Peyer's patch (tissue), 4 donors: Measurements from ENCODE around the gene PSMB5.

ENCODE experiments used
- POLR2A ChIP-seq, 2 donors: fragments of 450-650 bp; IDR thresholded peaks; one replicate each; pipeline ENCODE4 v1.5.1; 2017; ENCODE audit warnings: antibody characterized with exemption in 2 of 2, mild to moderate bottlenecking in 2 of 2, moderate library complexity in 2 of 2
- TF ChIP-seq, protein P1 (sequence below), 6 experiments: fragments of 450-650 bp in 4 of 6; fragments of 200-600 bp in 2 of 6; sonication (generic) in 1 of 6; IDR thresholded peaks; one replicate each; pipeline ENCODE4 v1.5.1; 2017 to 2019; ENCODE audit warnings: antibody characterized with exemption in 6 of 6, mild to moderate bottlenecking in 3 of 6, moderate library complexity in 1 of 6

DNA sequence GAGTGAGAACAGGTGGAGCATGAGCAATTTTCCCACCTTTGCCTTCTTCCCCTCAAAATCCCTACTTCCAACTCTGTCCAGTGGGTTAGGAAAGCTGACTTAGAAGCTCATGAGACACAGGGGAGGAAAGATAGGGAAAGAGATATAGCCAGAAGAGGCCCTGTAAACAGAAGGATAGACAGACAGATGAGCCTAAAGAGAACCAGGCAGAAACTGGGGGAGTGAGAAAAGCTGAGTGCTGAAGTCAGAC is 57.3 kb downstream of the PSMB5 start:
- TF ChIP-seq, protein P1, sequence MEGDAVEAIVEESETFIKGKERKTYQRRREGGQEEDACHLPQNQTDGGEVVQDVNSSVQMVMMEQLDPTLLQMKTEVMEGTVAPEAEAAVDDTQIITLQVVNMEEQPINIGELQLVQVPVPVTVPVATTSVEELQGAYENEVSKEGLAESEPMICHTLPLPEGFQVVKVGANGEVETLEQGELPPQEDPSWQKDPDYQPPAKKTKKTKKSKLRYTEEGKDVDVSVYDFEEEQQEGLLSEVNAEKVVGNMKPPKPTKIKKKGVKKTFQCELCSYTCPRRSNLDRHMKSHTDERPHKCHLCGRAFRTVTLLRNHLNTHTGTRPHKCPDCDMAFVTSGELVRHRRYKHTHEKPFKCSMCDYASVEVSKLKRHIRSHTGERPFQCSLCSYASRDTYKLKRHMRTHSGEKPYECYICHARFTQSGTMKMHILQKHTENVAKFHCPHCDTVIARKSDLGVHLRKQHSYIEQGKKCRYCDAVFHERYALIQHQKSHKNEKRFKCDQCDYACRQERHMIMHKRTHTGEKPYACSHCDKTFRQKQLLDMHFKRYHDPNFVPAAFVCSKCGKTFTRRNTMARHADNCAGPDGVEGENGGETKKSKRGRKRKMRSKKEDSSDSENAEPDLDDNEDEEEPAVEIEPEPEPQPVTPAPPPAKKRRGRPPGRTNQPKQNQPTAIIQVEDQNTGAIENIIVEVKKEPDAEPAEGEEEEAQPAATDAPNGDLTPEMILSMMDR (IDR thresholded peaks at IDR 0.05) = no peak
- TF ChIP-seq POLR2A (IDR thresholded peaks at IDR 0.05) = no peak
